Neuronal stem cell (in vitro differentiated cells): ENCODE data around the gene MFAP2.

Experiments used
- DNase-seq: peaks from one replicate; pipeline ENCODE4 v3.0.0-alpha.2; 2013; ENCODE audit warnings: low spot score
- H2AFZ ChIP-seq: one replicate; pipeline ENCODE4 v1.6.1; 2013; ENCODE audit warnings: mild to moderate bottlenecking, low read length, inconsistent platforms
- H2AK5ac ChIP-seq: 2 replicates; pipeline ENCODE4 v1.6.1; 2013; ENCODE audit warnings: low read depth, mild to moderate bottlenecking, inconsistent platforms, low read length, moderate library complexity, mixed read lengths
- H2BK120ac ChIP-seq: 2 replicates; pipeline ENCODE4 v1.6.1; 2013; ENCODE audit warnings: low read depth, mild to moderate bottlenecking, inconsistent platforms, low read length, moderate library complexity, mixed read lengths
- H2BK12ac ChIP-seq: one replicate; pipeline ENCODE4 v1.6.1; 2013; ENCODE audit warnings: low read length, inconsistent platforms
- H2BK15ac ChIP-seq: 2 replicates; pipeline ENCODE4 v1.6.1; 2013; ENCODE audit warnings: mild to moderate bottlenecking, low read length, inconsistent platforms, mixed read lengths
- H2BK5ac ChIP-seq: one replicate; pipeline ENCODE4 v1.6.1; 2013; ENCODE audit warnings: inconsistent platforms, mild to moderate bottlenecking, low read length, moderate library complexity
- H3K14ac ChIP-seq: one replicate; pipeline ENCODE4 v1.6.1; 2013; ENCODE audit warnings: low read length, inconsistent platforms
- H3K18ac ChIP-seq: 2 replicates; pipeline ENCODE4 v1.6.1; 2013; ENCODE audit warnings: low read length, inconsistent platforms
- H3K23ac ChIP-seq: 2 replicates; pipeline ENCODE4 v1.6.1; 2013; ENCODE audit warnings: low read depth, mild to moderate bottlenecking, mixed read lengths, low read length, inconsistent platforms; ENCODE audit not compliant: poor library complexity
- H3K27ac ChIP-seq: replicated peaks from 3 replicates; pipeline ENCODE4 v1.5.1; 2013; ENCODE audit warnings: low read length, inconsistent platforms
- H3K27me3 ChIP-seq, 3 experiments: 2 replicates each; pipeline ENCODE4 v1.6.1; 2013; ENCODE audit warnings: low read length in 3 of 3, mild to moderate bottlenecking in 2 of 3, inconsistent platforms in 1 of 3, low read depth in 1 of 3, mixed read lengths in 1 of 3, moderate library complexity in 1 of 3; ENCODE audit not compliant: control insufficient read depth in 3 of 3, insufficient read depth in 3 of 3
- H3K36me3 ChIP-seq, 2 donors: replicated peaks in 1 of 2; 2 replicates each; pipeline ENCODE4 v1.6.1; 2013; ENCODE audit warnings: low read length in 2 of 2; ENCODE audit not compliant: control insufficient read depth in 2 of 2, insufficient read depth in 2 of 2
- H3K4ac ChIP-seq: 2 replicates; pipeline ENCODE4 v1.6.1; 2013; ENCODE audit warnings: inconsistent platforms, mild to moderate bottlenecking, low read length, moderate library complexity
- H3K4me1 ChIP-seq, 2 donors: 1 replicate in 1 of 2; 2 replicates in 1 of 2; pipeline ENCODE4 v1.6.1; 2013; ENCODE audit warnings: low read length in 2 of 2, low read depth in 1 of 2; ENCODE audit not compliant: control insufficient read depth in 2 of 2, insufficient read depth in 1 of 2
- H3K4me2 ChIP-seq: one replicate; pipeline ENCODE4 v1.6.1; 2013; ENCODE audit warnings: mild to moderate bottlenecking, low read length, inconsistent platforms; ENCODE audit not compliant: insufficient read depth, poor library complexity, severe bottlenecking
- H3K4me3 ChIP-seq, 2 donors: 2 replicates each; pipeline ENCODE4 v1.5.1; 2013; ENCODE audit warnings: low read length in 2 of 2, mild to moderate bottlenecking in 2 of 2, inconsistent platforms in 1 of 2, moderate library complexity in 1 of 2
- H3K79me1 ChIP-seq: one replicate; pipeline ENCODE4 v1.6.1; 2013; ENCODE audit warnings: low read depth, mild to moderate bottlenecking, inconsistent platforms, low read length, moderate library complexity
- H3K9ac ChIP-seq: one replicate; pipeline ENCODE4 v1.6.1; 2013; ENCODE audit warnings: mild to moderate bottlenecking, low read depth, low read length, inconsistent platforms; ENCODE audit not compliant: poor library complexity
- H3K9me3 ChIP-seq, 2 donors: replicated peaks in 1 of 2; 2 replicates each; pipeline versions ENCODE3 to v1.6.1; 2013; ENCODE audit warnings: low read length in 2 of 2, mild to moderate bottlenecking in 2 of 2, inconsistent platforms in 1 of 2, low read depth in 1 of 2, mixed read lengths in 1 of 2, moderate library complexity in 1 of 2; ENCODE audit not compliant: control insufficient read depth in 2 of 2, insufficient read depth in 1 of 2
- H4K8ac ChIP-seq: one replicate; pipeline ENCODE4 v1.6.1; 2013; ENCODE audit warnings: low read depth, mild to moderate bottlenecking, inconsistent platforms, low read length, moderate library complexity
- H4K91ac ChIP-seq: one replicate; pipeline ENCODE4 v1.6.1; 2013; ENCODE audit warnings: low read length, low read depth, mild to moderate bottlenecking, inconsistent platforms; ENCODE audit not compliant: poor library complexity
- WGBS, 2 donors: extraction: QIAGEN DNeasy Blood & Tissue Kit; methylation state at CpG; one replicate each; pipeline ENCODE4 v1.1.7; 2013; ENCODE audit warnings: missing lambda C conversion rate in 2 of 2, mixed read lengths in 1 of 2; ENCODE audit not compliant: insufficient read length in 2 of 2, insufficient replicate concordance in 1 of 2; ENCODE audit errors: extremely low coverage in 2 of 2; 5-methylcytosine and 5-hydroxymethylcytosine counted together

Gene MFAP2

GRCh38 chr1:16978567-16979474, 1.6 kb downstream of the MFAP2 start:
- Histone ChIP-seq H2AFZ (no peak overlapping the region), H2BK12ac (no peak overlapping the region), H3K9ac (peak overlapping the region; percentile 88), H3K9me3 (no peaks in the 10 kb centered on the region), H3K18ac (peak overlapping the region; percentile 97), H3K4me3 (peak overlapping the region; percentile 83 to 94), H2BK5ac (peak overlapping the region; percentile 43), H3K4ac (no peak overlapping the region), H4K91ac (no peak overlapping the region), H3K23ac (peak overlapping the region; percentile 94), H3K4me1 (peaks cover 26 to 31% of the 10 kb centered on the region in 2 donors), H3K14ac (peak overlapping the region; percentile 72), H3K4me2 (peak overlapping the region; percentile 81), H4K8ac (no peak overlapping the region), H2BK120ac (peak overlapping the region; percentile 66), H2BK15ac (peak overlapping the region; percentile 63), H3K36me3 (peaks cover 16 to 36% of the 10 kb centered on the region in 2 donors), H3K79me1 (peaks cover 24% of the 10 kb centered on the region), H3K27me3 (no peaks in the 10 kb centered on the region), H2AK5ac (peak overlapping the region; percentile 94), H3K27ac (no peak overlapping the region)
- no CpG with 5 or more reads among the region's 20 CpGs for WGBS, 2 donors
- DNase-seq, result no peak

- Histone ChIP-seq H3K36me3 (peaks cover 20 to 41% of the 10 kb centered on the region in 2 donors), H2AK5ac (peak overlapping the region; percentile 94), H2BK120ac (no peak overlapping the region), H3K23ac (peak overlapping the region; percentile 52), H2AFZ (no peak overlapping the region), H3K9me3 (no peaks in the 10 kb centered on the region), H3K14ac (no peak overlapping the region), H3K9ac (peak overlapping the region; percentile 64), H2BK12ac (no peak overlapping the region), H3K4ac (no peak overlapping the region), H3K79me1 (peaks cover 24% of the 10 kb centered on the region), H2BK15ac (peak overlapping the region; percentile 63), H3K4me2 (no peak overlapping the region), H3K27ac (no peak overlapping the region), H4K91ac (no peak overlapping the region), H3K4me1 (peaks cover 22 to 25% of the 10 kb centered on the region in 2 donors), H3K4me3 (peak overlapping the region in 1 of 2 donors; percentile 94), H2BK5ac (peak overlapping the region; percentile 0), H3K18ac (peak overlapping the region; percentile 89), H4K8ac (no peak overlapping the region), H3K27me3 (no peaks in the 10 kb centered on the region)
- WGBS, 2 donors, result no CpG with 5 or more reads among the region's 4 CpGs
- DNase-seq, result no peak
Observed at GRCh38 chr1:16978139-16978538, 2.3 kb downstream of the MFAP2 start.

GRCh38 chr1:16977377-16977776, 3.0 kb downstream of the MFAP2 start:
- Histone ChIP-seq H3K79me1 (peaks cover 24% of the 10 kb centered on the region), H3K4me1 (peaks cover 24 to 27% of the 10 kb centered on the region in 2 donors), H3K9me3 (no peaks in the 10 kb centered on the region), H3K27ac (no peak overlapping the region), H4K8ac (no peak overlapping the region), H3K4ac (no peak overlapping the region), H3K36me3 (peaks cover 21 to 43% of the 10 kb centered on the region in 2 donors), H2AK5ac (no peak overlapping the region), H2AFZ (no peak overlapping the region), H3K9ac (peak overlapping the region; percentile 50), H3K23ac (no peak overlapping the region), H2BK12ac (no peak overlapping the region), H3K4me3 (no peak overlapping the region), H4K91ac (no peak overlapping the region), H3K27me3 (no peaks in the 10 kb centered on the region), H3K18ac (no peak overlapping the region), H3K14ac (no peak overlapping the region), H2BK5ac (peak overlapping the region; percentile 0), H2BK120ac (no peak overlapping the region), H2BK15ac (no peak overlapping the region), H3K4me2 (no peak overlapping the region)
- no CpG with 5 or more reads among the region's 5 CpGs for WGBS, 2 donors
- DNase-seq, result no peak

- no peak for DNase-seq
- Histone ChIP-seq H4K8ac (no peak overlapping the region), H3K27ac (no peak overlapping the region), H3K18ac (no peak overlapping the region), H2BK15ac (no peak overlapping the region), H2BK5ac (peak overlapping the region; percentile 0), H3K79me1 (peaks cover 24% of the 10 kb centered on the region), H3K4me2 (no peak overlapping the region), H2BK120ac (no peak overlapping the region), H3K9me3 (no peaks in the 10 kb centered on the region), H3K36me3 (peaks cover 21 to 43% of the 10 kb centered on the region in 2 donors), H2BK12ac (no peak overlapping the region), H2AFZ (no peak overlapping the region), H3K4me1 (peaks cover 26 to 31% of the 10 kb centered on the region in 2 donors), H4K91ac (no peak overlapping the region), H3K4ac (no peak overlapping the region), H3K9ac (peak overlapping the region; percentile 50), H2AK5ac (no peak overlapping the region), H3K23ac (no peak overlapping the region), H3K4me3 (no peak overlapping the region), H3K14ac (no peak overlapping the region), H3K27me3 (no peaks in the 10 kb centered on the region)
- WGBS, 2 donors, result no CpG with 5 or more reads among the region's 16 CpGs
Observed at GRCh38 chr1:16976966-16977365, 3.5 kb downstream of the MFAP2 start.
